Measurements from ENCODE around the gene KLKB1.
"Not testable (repeated sequence)": the region's sequence is repeated elsewhere in the genome, so short reads cannot be mapped to it uniquely, and the experiment has no call there.

KLKB1 gene

GRCh38 chr4:186264660-186265059, 37.4 kb downstream of the KLKB1 start:
- in situ Hi-C loops (cut with MboI; ENCODE audit: low sequenced_read_pairs) = no loop called here

GRCh38 chr4:186265250-186265649, 37.9 kb downstream of the KLKB1 start:
- in situ Hi-C loops (cut with MboI; ENCODE audit: low sequenced_read_pairs) = not testable (repeated sequence)

GRCh38 chr4:186265683-186266652, 38.7 kb downstream of the KLKB1 start, which contains the start of gene F11:
Gene F11, plus strand, starts transcription at chr4:186266189. Its CDS starts 948 bp downstream, at chr4:186267137.
- in situ Hi-C loops (cut with MboI; ENCODE audit: low sequenced_read_pairs) = no loop called here

GRCh38 chr4:186266729-186267456, 39.6 kb downstream of the KLKB1 start:
- in situ Hi-C loops (cut with MboI; ENCODE audit: low sequenced_read_pairs) = no loop called here

GRCh38 chr4:186271081-186271678, 43.9 kb downstream of the KLKB1 start:
- in situ Hi-C loops (cut with MboI; ENCODE audit: low sequenced_read_pairs) = no loop called here

GRCh38 chr4:186272699-186273391, 45.5 kb downstream of the KLKB1 start:
- in situ Hi-C loops (cut with MboI; ENCODE audit: low sequenced_read_pairs) = no loop called here

- in situ Hi-C loops (cut with MboI; ENCODE audit: low sequenced_read_pairs) = not testable (repeated sequence)
Measured at GRCh38 chr4:186273392-186273789, 46.1 kb downstream of the KLKB1 start.

GRCh38 chr4:186283311-186283710, 56.0 kb downstream of the KLKB1 start:
- in situ Hi-C loops (cut with MboI; ENCODE audit: low sequenced_read_pairs) = no loop called here

- in situ Hi-C loops (cut with MboI; ENCODE audit: low sequenced_read_pairs) = no loop called here
Measured at GRCh38 chr4:186285147-186285546, 57.8 kb downstream of the KLKB1 start.

GRCh38 chr4:186286581-186286980, 59.3 kb downstream of the KLKB1 start:
- in situ Hi-C loops (cut with MboI; ENCODE audit: low sequenced_read_pairs) = no loop called here

GRCh38 chr4:186291256-186291890, 64.1 kb downstream of the KLKB1 start:
- in situ Hi-C loops (cut with MboI; ENCODE audit: low sequenced_read_pairs) = no loop called here

- in situ Hi-C loops (cut with MboI; ENCODE audit: low sequenced_read_pairs) = no loop called here
Measured at GRCh38 chr4:186294160-186294559, 66.9 kb downstream of the KLKB1 start.

- in situ Hi-C loops (cut with MboI; ENCODE audit: low sequenced_read_pairs) = no loop called here
Measured at GRCh38 chr4:186296481-186296880, 69.2 kb downstream of the KLKB1 start.

GRCh38 chr4:186297013-186297645, 69.8 kb downstream of the KLKB1 start:
- in situ Hi-C loops (cut with MboI; ENCODE audit: low sequenced_read_pairs) = no loop called here

- in situ Hi-C loops (cut with MboI; ENCODE audit: low sequenced_read_pairs) = no loop called here
Measured at GRCh38 chr4:186298031-186298647, 70.8 kb downstream of the KLKB1 start.

- in situ Hi-C loops (cut with MboI; ENCODE audit: low sequenced_read_pairs) = no loop called here
Measured at GRCh38 chr4:186299291-186299690, 72.0 kb downstream of the KLKB1 start.

- in situ Hi-C loops (cut with MboI; ENCODE audit: low sequenced_read_pairs) = no loop called here
Measured at GRCh38 chr4:186300659-186301390, 73.5 kb downstream of the KLKB1 start.

- in situ Hi-C loops (cut with MboI; ENCODE audit: low sequenced_read_pairs) = no loop called here
Measured at GRCh38 chr4:186304216-186304615, 76.9 kb downstream of the KLKB1 start.
